GM21825 (cell line): Measurements from ENCODE around the gene PAEP.

Source experiments
- ATAC-seq: cut with Tn5 transposase; IDR thresholded peaks from one replicate; pipeline ENCODE4 v1.9.1; 2021; ENCODE audit warnings: mild to moderate bottlenecking, moderate library complexity; ENCODE audit not compliant: unreplicated experiment

Gene PAEP

GRCh38 chr9:135574331-135574730 lies 12.8 kb downstream of the PAEP start:
- ATAC-seq = no peak

DNA sequence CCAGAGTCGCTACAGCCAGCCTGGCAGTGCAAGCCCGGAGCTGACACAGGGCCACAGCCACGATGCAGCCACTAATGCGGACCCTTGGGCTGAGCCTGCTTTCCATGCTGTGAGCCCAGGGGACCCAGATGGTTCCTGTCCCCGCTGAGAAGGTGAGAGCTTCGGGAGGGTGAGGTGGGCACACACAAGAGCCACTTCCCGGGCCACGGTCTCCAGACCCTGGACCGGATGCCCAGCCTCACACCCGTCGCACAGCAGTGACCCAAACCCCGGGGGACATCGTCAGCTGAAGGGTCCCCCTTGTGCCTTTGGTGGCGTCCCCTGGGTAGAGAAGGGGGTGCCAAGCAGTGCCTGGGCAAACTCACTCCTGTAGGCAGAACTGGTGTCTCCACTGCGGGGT lies 13.4 kb downstream of the PAEP start:
- ATAC-seq = no peak

DNA sequence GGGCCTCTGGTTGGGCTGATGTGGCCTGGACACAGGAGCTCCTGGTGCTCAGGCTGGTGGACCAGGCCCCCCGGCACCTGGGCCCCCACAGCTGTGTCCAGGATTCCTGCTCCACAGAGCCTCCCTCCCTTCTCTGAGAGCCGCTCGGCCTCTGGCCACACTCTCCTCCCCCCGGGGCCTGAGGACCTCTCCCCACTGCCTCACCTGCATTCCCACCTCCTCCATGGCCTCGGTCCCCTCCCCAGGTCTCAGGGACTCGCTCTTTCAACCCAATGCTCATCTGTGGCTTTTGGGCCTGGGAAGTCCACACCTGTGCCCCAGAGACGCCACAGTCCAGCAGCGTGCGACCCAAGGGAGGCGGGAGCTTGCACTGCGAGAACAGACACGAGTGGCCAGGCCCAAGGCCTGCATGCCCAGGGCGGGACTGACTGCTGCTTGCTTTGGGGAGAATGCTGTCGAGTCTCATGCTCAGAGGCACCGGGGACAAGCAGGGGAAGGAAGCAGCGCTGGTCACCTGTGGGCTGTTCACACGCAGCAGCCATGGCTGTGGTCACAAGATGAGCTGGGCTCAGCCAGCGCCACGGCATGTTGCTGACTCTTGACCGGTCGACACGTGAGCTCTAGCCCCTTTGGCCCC lies 14.6 kb downstream of the PAEP start:
- ATAC-seq = no peak

DNA sequence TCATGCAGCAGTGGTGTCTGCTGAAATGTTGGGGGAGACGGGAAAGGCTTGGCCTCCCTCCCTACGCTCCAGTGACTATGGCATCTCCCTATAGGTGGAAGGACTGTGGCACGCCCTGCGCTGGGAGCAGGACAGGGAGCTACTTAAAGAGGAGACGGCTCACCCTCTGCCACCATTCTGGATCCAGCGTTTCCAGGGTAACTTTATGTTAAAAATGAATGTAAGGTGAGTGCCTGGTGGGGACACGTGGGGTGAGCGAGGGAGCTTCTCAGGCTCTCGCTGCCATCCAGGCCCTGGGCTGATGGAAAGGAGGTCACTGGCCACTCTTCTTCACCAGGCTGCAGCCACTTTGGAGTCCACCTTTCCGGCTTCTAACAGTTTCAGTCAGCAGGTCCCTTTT lies 15.7 kb downstream of the PAEP start:
- no peak for ATAC-seq

- ATAC-seq = no peak
These were observed 17.8 kb downstream of the PAEP start for GRCh38 chr9:135579356-135579755.

GRCh38 chr9:135579889-135580660 lies 18.5 kb downstream of the PAEP start:
- ATAC-seq = no peak

- ATAC-seq = no peak
These were observed 19.3 kb downstream of the PAEP start for GRCh38 chr9:135580664-135581380.

DNA sequence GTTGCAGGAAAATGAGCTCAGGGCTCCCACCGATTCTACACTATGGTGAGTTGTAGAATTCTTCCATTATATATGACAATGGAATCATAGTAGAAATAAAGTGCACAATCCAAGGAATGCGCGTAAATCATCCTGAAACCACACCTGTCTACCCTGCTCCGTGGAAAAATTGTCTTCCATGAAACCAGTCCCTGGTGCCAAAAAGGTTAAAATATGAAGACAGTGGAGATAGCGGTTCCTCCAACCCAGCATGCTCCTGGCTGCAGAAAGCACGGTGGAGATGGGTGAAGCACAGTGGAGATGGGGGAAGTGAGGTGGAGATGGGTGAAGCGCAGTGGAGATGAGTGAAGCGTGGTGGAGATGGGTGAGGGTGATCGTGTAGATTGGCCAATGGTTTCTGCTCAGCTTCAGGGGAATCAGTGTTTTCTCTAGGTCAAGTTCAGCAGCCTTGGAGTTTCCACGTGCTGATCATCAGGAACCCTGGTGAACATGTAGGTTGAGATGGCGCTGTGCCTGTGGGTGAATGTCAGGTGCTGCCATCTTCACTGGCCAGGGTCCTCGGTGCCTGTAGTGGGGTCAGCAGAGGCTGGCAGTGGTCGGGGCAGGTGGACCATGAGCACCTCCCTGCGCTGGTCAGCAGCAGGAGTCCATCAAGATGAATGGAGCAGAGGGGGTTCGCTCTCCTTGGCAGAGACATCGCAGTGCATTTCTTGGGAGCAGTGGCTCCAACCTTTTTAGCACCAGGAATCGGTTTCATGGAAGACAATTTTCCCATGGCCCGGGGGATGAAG lies 20.3 kb downstream of the PAEP start:
- ATAC-seq = no peak

DNA sequence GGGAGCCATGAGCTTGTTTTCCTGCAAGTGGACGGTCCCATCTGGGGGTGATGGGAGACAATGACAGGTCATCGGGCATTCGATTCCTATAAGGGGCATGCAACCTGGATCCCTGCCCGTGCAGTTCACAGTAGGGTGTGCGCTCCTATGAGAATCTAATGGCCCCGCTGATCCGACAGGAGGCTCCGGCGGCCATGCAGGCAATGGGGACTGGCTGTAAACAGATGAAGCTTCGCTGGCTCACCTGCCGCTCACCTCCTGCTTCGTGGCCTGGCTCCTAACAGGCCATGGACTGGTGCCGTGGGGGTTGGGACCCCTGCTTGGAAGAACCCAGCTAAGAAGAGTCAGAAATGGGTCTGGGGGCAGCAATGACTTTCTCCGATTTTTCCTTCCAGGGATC lies 21.0 kb downstream of the PAEP start:
- no peak for ATAC-seq

- no peak for ATAC-seq
These were observed 21.6 kb downstream of the PAEP start for GRCh38 chr9:135582966-135583687.

- ATAC-seq = no peak
These were observed 22.1 kb downstream of the PAEP start for GRCh38 chr9:135583688-135584011.

GRCh38 chr9:135584371-135584770 lies 22.8 kb downstream of the PAEP start:
- no peak for ATAC-seq

DNA sequence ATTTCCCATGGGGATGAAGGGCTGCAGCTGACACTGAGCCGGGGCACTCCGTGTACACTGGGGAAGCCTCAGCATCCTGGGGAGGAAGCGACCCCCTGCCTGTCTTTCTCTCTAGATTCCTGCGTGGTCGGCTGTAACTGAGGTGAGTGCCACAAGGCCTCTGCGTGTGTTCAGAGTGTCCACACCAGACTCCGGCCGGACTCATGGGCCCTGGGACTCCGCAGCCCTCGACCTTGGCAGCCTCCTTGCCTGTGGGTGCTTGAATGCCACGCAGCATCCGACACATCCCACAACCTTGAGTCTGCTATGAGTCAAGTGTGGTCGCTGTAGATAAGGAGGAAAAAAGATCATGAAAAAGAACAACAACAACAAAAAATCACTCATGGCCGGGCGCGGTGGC lies 23.4 kb downstream of the PAEP start:
- no peak for ATAC-seq

DNA sequence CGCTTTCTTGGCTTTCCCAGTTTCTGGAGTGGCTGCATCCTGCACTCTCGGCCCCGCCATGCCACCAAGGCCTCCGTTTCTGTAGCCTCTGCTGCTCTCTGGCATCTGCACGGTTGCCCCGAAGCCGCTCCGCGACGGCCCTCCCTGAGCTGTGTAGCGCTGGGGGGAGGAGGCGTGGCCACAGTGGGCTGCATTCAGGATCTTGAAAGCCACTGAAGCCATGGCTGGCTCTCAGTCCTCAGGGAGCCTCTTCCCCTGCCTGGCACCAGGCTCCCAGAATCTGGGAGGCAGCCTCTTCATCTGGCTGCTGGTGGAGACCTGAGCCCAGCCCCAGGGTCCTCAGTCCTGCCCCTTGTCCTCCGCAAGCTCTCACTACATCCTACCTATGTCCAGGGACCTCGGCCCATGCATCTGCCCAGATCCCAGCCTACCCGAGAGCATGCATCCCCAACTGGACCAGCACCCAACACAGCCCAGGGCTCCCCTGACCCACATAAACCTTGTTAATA lies 25.1 kb downstream of the PAEP start:
- no peak for ATAC-seq

DNA sequence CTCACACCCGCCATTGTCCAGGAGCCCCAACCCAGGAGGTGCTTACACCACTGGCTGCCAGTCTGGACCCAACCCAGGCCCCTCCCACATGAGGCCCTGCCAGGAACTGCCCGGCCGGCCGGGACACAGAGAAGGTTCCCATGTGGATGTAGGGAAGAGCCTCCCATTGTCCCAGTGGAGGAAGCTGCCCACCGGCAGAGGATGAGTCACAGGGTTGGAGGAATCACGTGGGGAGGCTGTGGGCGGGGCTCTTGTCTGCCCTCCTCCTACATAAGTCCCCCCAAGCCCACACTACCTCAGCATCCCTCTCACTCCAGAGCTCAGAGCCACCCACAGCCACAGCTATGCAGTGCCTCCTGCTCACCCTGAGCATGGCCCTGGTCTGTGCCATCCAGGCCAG lies 26.1 kb downstream of the PAEP start:
- ATAC-seq = no peak

DNA sequence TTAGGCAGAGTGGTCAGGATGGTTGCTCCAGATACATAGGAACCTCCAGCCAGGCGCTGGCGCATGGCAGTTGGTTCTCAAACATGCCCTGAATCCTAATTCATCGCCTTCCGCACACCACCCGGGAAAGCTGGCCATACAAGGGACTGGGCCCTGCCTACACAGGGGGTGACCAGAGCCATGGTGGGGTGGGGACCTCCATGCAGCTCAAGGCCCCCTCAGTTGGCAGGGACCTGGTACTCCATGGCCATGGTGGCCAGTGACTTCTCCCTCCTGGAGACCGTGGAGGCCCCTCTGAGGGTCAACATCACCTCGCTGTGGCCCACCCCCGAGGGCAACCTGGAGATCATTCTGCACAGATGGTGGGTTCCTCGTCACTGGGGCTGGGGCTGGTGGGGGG lies 26.8 kb downstream of the PAEP start:
- ATAC-seq = no peak

- no peak for ATAC-seq
These were observed 27.5 kb downstream of the PAEP start for GRCh38 chr9:135588886-135589595.

- no peak for ATAC-seq
These were observed 28.3 kb downstream of the PAEP start for GRCh38 chr9:135589596-135590485.
